Liver (tissue), 3 donors: ENCODE measurements around the gene BCL2L1.

Experiments used
- GABPA ChIP-seq, 2 donors: IDR thresholded peaks in 1 of 2; conservative IDR thresholded peaks in 1 of 2; 2 replicates each; pipeline ENCODE4 v1.6.1; 2016; ENCODE audit warnings: antibody characterized with exemption in 2 of 2, mild to moderate bottlenecking in 1 of 2, moderate library complexity in 1 of 2
- TAF1 ChIP-seq: conservative IDR thresholded peaks from 2 replicates; pipeline ENCODE4 v1.6.1; 2016; ENCODE audit warnings: antibody characterized with exemption, mild to moderate bottlenecking
- TF ChIP-seq, protein P1 (sequence below): fragments of 150-350 bp; IDR thresholded peaks from 2 replicates; pipeline ENCODE4 v1.5.1; 2017; ENCODE audit warnings: improper control_type of control experiment, low read depth, low read length; ENCODE audit not compliant: missing input control
- donor health status: healthy.
- donor health status: healthy.

DNA sequence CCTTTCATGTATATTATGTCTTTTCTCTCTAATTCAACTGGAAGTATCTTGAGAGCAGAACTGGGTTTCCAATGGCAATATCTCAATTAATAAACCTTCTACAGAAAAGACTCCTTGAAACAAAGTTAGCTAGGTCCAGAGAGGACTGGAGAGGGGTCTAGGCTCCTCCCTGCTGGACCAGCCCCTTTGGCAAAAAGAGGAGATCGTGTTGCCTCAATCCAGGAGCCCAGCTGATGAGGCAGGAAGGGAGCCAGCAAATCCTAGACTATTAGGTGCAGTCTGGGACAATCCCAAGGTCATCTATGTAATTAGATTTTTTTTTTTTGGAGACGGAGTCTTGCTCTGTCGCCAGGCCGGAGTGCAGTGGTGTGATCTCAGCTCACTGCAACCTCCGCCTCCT is 21.9 kb downstream of the BCL2L1 start:
- TF ChIP-seq, protein P1, sequence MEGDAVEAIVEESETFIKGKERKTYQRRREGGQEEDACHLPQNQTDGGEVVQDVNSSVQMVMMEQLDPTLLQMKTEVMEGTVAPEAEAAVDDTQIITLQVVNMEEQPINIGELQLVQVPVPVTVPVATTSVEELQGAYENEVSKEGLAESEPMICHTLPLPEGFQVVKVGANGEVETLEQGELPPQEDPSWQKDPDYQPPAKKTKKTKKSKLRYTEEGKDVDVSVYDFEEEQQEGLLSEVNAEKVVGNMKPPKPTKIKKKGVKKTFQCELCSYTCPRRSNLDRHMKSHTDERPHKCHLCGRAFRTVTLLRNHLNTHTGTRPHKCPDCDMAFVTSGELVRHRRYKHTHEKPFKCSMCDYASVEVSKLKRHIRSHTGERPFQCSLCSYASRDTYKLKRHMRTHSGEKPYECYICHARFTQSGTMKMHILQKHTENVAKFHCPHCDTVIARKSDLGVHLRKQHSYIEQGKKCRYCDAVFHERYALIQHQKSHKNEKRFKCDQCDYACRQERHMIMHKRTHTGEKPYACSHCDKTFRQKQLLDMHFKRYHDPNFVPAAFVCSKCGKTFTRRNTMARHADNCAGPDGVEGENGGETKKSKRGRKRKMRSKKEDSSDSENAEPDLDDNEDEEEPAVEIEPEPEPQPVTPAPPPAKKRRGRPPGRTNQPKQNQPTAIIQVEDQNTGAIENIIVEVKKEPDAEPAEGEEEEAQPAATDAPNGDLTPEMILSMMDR: no peak
- TF ChIP-seq TAF1 (no peak), GABPA (IDR thresholded peaks at IDR 0.05 in 1 of 2, conservative IDR thresholded peaks at IDR 0.05 in 1 of 2) (no peak)
